Liver (tissue), 9 donors: Measurements from ENCODE around the gene SMYD2. TPM values are rescaled to one million over a fixed set of nuclear protein-coding genes. Genes with fewer than 3 reads are reported as not detected.

Experiments
- DNase-seq: peaks from one replicate; pipeline ENCODE4 v3.0.0-alpha.2; 2017; ENCODE audit warnings: low spot score
- H3K27ac ChIP-seq, 2 donors: one replicate each; pipeline ENCODE4 v1.7.0; 2013; ENCODE audit warnings: inconsistent platforms in 2 of 2, low read length in 2 of 2, control low read depth in 1 of 2, low read depth in 1 of 2, mild to moderate bottlenecking in 1 of 2
- H3K27me3 ChIP-seq, 4 donors: one replicate each; pipeline versions ENCODE4 v1.6.1 to v1.7.0; 2013; ENCODE audit warnings: low read length in 3 of 4, inconsistent platforms in 1 of 4, mild to moderate bottlenecking in 1 of 4, moderate library complexity in 1 of 4; ENCODE audit not compliant: control insufficient read depth in 4 of 4, insufficient read depth in 4 of 4
- H3K36me3 ChIP-seq, 4 donors: one replicate each; pipeline versions ENCODE4 v1.6.1 to v1.7.0; 2013; ENCODE audit warnings: low read length in 3 of 4, mild to moderate bottlenecking in 3 of 4, low read depth in 1 of 4, moderate library complexity in 1 of 4; ENCODE audit not compliant: control insufficient read depth in 4 of 4, insufficient read depth in 3 of 4
- H3K4me1 ChIP-seq, 4 donors: one replicate each; pipeline versions ENCODE4 v1.6.1 to v1.7.0; 2013; ENCODE audit warnings: low read length in 3 of 4, mild to moderate bottlenecking in 3 of 4, moderate library complexity in 1 of 4; ENCODE audit not compliant: control insufficient read depth in 4 of 4, insufficient read depth in 4 of 4
- H3K4me3 ChIP-seq, 3 donors: one replicate each; pipeline versions ENCODE4 v1.6.1 to v1.7.0; 2013; ENCODE audit warnings: low read length in 3 of 3, control low read depth in 1 of 3, low read depth in 1 of 3, mild to moderate bottlenecking in 1 of 3
- H3K9ac ChIP-seq, 2 donors: one replicate each; pipeline ENCODE4 v1.7.0; 2013; ENCODE audit warnings: low read length in 2 of 2, mild to moderate bottlenecking in 2 of 2, moderate library complexity in 2 of 2, control low read depth in 1 of 2, low read depth in 1 of 2
- H3K9me3 ChIP-seq, 4 donors: one replicate each; pipeline versions ENCODE4 v1.6.1 to v1.7.0; 2013; ENCODE audit warnings: low read length in 3 of 4; ENCODE audit not compliant: control insufficient read depth in 4 of 4
- EGR1 ChIP-seq, 2 donors: IDR thresholded peaks; 2 replicates each; pipeline ENCODE4 v1.6.1; 2016 to 2018; ENCODE audit warnings: antibody characterized with exemption in 2 of 2, low read depth in 2 of 2
- FOXA1 ChIP-seq: IDR thresholded peaks from 2 replicates; pipeline ENCODE4 v1.6.1; 2016; ENCODE audit warnings: antibody characterized with exemption
- FOXA2 ChIP-seq: IDR thresholded peaks from 2 replicates; pipeline ENCODE4 v1.6.1; 2016; ENCODE audit warnings: antibody characterized with exemption
- GABPA ChIP-seq, 2 donors: IDR thresholded peaks in 1 of 2; conservative IDR thresholded peaks in 1 of 2; 2 replicates each; pipeline ENCODE4 v1.6.1; 2016; ENCODE audit warnings: antibody characterized with exemption in 2 of 2, mild to moderate bottlenecking in 1 of 2, moderate library complexity in 1 of 2
- HNF4A ChIP-seq, 2 donors: conservative IDR thresholded peaks; 2 replicates each; pipeline ENCODE4 v1.6.1; 2016; ENCODE audit warnings: antibody characterized with exemption in 2 of 2, mild to moderate bottlenecking in 2 of 2
- HNF4G ChIP-seq: IDR thresholded peaks from 2 replicates; pipeline ENCODE4 v1.6.1; 2016; ENCODE audit warnings: antibody characterized with exemption
- JUND ChIP-seq, 2 donors: IDR thresholded peaks; 2 replicates each; pipeline ENCODE4 v1.6.1; 2016; ENCODE audit warnings: antibody characterized with exemption in 2 of 2
- NR2F2 ChIP-seq: IDR thresholded peaks from 2 replicates; pipeline ENCODE4 v1.6.1; 2016; ENCODE audit warnings: antibody characterized with exemption
- RAD21 ChIP-seq, 2 donors: IDR thresholded peaks; 2 replicates each; pipeline ENCODE4 v1.6.1; 2016; ENCODE audit warnings: antibody characterized with exemption in 2 of 2, mild to moderate bottlenecking in 2 of 2
- RXRA ChIP-seq, 2 donors: IDR thresholded peaks; 2 replicates each; pipeline ENCODE4 v1.6.1; 2017 to 2018; ENCODE audit warnings: antibody characterized with exemption in 2 of 2, mild to moderate bottlenecking in 1 of 2
- SP1 ChIP-seq: IDR thresholded peaks from 2 replicates; pipeline ENCODE4 v1.6.1; 2018; ENCODE audit warnings: antibody characterized with exemption, mild to moderate bottlenecking
- TAF1 ChIP-seq: conservative IDR thresholded peaks from 2 replicates; pipeline ENCODE4 v1.6.1; 2016; ENCODE audit warnings: antibody characterized with exemption, mild to moderate bottlenecking
- YY1 ChIP-seq: IDR thresholded peaks from 2 replicates; pipeline ENCODE4 v1.6.1; 2016; ENCODE audit warnings: antibody characterized with exemption, mild to moderate bottlenecking
- WGBS: extraction: QIAGEN DNeasy Blood & Tissue Kit; methylation state at CpG from one replicate; pipeline ENCODE4 v1.1.7; 2013; 5-methylcytosine and 5-hydroxymethylcytosine counted together
- polyA plus RNA-seq, 2 donors: library from polyadenylated mRNA; stranded (reverse) in 1 of 2; unstranded in 1 of 2; fragments of 200-250 nt in 1 of 2; fragments of >200 nt in 1 of 2; fragmentation: Nextera tagmentation in 1 of 2; extraction: Ambion mirVana in 1 of 2; gene quantifications; one replicate each; pipeline versions ENCODE4 v1.2.1 to v1.2.3, GENCODE V29; 2013 to 2015
- total RNA-seq, 2 donors: library from RNA; depleted of rRNA; stranded (reverse); fragments of >200 nt; gene quantifications; one replicate each; pipeline ENCODE4 v1.2.3, GENCODE V29; 2014
- TF ChIP-seq, protein P1 (sequence below): fragments of 150-350 bp; IDR thresholded peaks from 2 replicates; pipeline ENCODE4 v1.5.1; 2017; ENCODE audit warnings: improper control_type of control experiment, low read depth, low read length; ENCODE audit not compliant: missing input control
- TF ChIP-seq, protein P2 (sequence below): IDR thresholded peaks from 2 replicates; pipeline ENCODE4 v1.6.1; 2016; ENCODE audit warnings: antibody characterized with exemption
- TF ChIP-seq, protein P3 (sequence below): IDR thresholded peaks from 2 replicates; pipeline ENCODE4 v1.6.1; 2016; ENCODE audit warnings: antibody characterized with exemption, mild to moderate bottlenecking
- TF ChIP-seq, protein P4 (sequence below): IDR thresholded peaks from 2 replicates; pipeline ENCODE4 v1.6.1; 2016; ENCODE audit warnings: antibody characterized with exemption
- TF ChIP-seq, protein P5 (sequence below): IDR thresholded peaks from 2 replicates; pipeline ENCODE4 v1.6.1; 2016; ENCODE audit warnings: antibody characterized with exemption
- donor health status: healthy.
- donor health status: healthy.
- donor health status: healthy.
- donor health status: healthy.
- donor health status: healthy.

SMYD2 gene
- total and polyA plus RNA-seq, 4 donors, result 11.9 to 20.2 (median 17.2) TPM

DNA sequence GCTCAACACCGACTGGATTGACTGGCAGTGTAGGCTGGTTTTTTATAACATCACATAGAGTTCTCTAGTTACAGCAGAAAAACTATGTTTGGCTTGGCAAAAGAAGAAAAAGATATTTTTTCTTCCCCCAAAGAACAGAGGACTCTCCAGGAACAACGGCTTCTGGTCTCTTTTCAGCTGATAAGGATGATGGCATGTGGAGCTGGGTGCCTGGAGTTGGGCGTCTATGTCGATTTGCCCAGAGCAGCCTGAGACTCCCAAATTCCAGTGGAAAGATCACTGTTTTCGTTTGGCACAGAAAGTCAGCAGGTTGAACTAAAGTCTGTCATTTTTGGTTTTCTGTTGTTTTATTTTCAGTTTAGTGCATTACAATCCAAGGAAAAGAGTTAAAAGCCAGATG, 91.1 kb downstream of the SMYD2 start:
- WGBS, result 63% methylated on average over 5 of the region's 5 CpGs
- Histone ChIP-seq H3K36me3 (no peaks in the 10 kb centered on the region), H3K9me3 (no peaks in the 10 kb centered on the region), H3K4me3 (no peak overlapping the region), H3K4me1 (no peaks in the 10 kb centered on the region), H3K27ac (no peak overlapping the region), H3K27me3 (no peaks in the 10 kb centered on the region), H3K9ac (no peak overlapping the region)
- DNase-seq, result no peak
- TF ChIP-seq, protein P1, sequence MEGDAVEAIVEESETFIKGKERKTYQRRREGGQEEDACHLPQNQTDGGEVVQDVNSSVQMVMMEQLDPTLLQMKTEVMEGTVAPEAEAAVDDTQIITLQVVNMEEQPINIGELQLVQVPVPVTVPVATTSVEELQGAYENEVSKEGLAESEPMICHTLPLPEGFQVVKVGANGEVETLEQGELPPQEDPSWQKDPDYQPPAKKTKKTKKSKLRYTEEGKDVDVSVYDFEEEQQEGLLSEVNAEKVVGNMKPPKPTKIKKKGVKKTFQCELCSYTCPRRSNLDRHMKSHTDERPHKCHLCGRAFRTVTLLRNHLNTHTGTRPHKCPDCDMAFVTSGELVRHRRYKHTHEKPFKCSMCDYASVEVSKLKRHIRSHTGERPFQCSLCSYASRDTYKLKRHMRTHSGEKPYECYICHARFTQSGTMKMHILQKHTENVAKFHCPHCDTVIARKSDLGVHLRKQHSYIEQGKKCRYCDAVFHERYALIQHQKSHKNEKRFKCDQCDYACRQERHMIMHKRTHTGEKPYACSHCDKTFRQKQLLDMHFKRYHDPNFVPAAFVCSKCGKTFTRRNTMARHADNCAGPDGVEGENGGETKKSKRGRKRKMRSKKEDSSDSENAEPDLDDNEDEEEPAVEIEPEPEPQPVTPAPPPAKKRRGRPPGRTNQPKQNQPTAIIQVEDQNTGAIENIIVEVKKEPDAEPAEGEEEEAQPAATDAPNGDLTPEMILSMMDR, result no peak
- no peak for TF ChIP-seq TAF1
- no peak for TF ChIP-seq NR2F2
- no peak for TF ChIP-seq EGR1 (IDR thresholded peaks at IDR 0.05; ENCODE audit: low read depth in 2 of 2)
- TF ChIP-seq SP1, result no peak
- no peak for TF ChIP-seq RAD21 (IDR thresholded peaks at IDR 0.05)
- TF ChIP-seq FOXA1, result no peak
- TF ChIP-seq RXRA (IDR thresholded peaks at IDR 0.05), result no peak
- no peak for TF ChIP-seq YY1
- TF ChIP-seq GABPA (IDR thresholded peaks at IDR 0.05 in 1 of 2, conservative IDR thresholded peaks at IDR 0.05 in 1 of 2), result no peak
- TF ChIP-seq HNF4A (conservative IDR thresholded peaks at IDR 0.05), result no peak
- TF ChIP-seq HNF4G, result no peak
- no peak for TF ChIP-seq FOXA2
- no peak for TF ChIP-seq JUND (IDR thresholded peaks at IDR 0.05)
- TF ChIP-seq, protein P2, sequence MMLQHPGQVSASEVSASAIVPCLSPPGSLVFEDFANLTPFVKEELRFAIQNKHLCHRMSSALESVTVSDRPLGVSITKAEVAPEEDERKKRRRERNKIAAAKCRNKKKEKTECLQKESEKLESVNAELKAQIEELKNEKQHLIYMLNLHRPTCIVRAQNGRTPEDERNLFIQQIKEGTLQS, result no peak

DNA sequence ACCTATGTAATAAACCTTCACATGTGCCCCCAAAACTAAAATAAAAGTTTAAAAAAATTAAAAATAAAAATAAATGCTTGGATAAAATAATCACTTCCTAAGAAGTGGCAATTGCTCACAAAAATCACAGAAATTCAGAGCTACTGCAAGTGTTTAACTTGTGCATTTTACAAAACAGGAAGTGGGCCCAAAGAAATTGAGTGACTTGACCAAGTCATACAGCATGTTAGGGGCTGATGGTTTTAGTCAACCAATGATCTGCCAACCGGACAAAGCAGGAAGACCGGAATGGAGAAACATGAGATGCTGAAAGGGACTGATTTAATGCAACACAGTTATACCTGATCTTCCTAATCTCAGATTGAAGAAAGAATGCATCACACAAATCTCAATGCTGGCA, 96.5 kb downstream of the SMYD2 start:
- Histone ChIP-seq H3K27me3 (no peaks in the 10 kb centered on the region), H3K36me3 (no peaks in the 10 kb centered on the region), H3K9me3 (no peaks in the 10 kb centered on the region), H3K27ac (no peak overlapping the region), H3K4me1 (no peaks in the 10 kb centered on the region), H3K4me3 (no peak overlapping the region), H3K9ac (no peak overlapping the region)
- 97% methylated on average over 2 of the region's 2 CpGs for WGBS
- DNase-seq, result no peak
- TF ChIP-seq, protein P2, result no peak
- TF ChIP-seq YY1 (no peak), RAD21 (IDR thresholded peaks at IDR 0.05) (no peak), SP1 (no peak), HNF4G (no peak), FOXA1 (no peak), NR2F2 (no peak), HNF4A (conservative IDR thresholded peaks at IDR 0.05) (no peak), FOXA2 (no peak)
- TF ChIP-seq, protein P3, sequence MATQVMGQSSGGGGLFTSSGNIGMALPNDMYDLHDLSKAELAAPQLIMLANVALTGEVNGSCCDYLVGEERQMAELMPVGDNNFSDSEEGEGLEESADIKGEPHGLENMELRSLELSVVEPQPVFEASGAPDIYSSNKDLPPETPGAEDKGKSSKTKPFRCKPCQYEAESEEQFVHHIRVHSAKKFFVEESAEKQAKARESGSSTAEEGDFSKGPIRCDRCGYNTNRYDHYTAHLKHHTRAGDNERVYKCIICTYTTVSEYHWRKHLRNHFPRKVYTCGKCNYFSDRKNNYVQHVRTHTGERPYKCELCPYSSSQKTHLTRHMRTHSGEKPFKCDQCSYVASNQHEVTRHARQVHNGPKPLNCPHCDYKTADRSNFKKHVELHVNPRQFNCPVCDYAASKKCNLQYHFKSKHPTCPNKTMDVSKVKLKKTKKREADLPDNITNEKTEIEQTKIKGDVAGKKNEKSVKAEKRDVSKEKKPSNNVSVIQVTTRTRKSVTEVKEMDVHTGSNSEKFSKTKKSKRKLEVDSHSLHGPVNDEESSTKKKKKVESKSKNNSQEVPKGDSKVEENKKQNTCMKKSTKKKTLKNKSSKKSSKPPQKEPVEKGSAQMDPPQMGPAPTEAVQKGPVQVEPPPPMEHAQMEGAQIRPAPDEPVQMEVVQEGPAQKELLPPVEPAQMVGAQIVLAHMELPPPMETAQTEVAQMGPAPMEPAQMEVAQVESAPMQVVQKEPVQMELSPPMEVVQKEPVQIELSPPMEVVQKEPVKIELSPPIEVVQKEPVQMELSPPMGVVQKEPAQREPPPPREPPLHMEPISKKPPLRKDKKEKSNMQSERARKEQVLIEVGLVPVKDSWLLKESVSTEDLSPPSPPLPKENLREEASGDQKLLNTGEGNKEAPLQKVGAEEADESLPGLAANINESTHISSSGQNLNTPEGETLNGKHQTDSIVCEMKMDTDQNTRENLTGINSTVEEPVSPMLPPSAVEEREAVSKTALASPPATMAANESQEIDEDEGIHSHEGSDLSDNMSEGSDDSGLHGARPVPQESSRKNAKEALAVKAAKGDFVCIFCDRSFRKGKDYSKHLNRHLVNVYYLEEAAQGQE, result no peak
- TF ChIP-seq, protein P4, sequence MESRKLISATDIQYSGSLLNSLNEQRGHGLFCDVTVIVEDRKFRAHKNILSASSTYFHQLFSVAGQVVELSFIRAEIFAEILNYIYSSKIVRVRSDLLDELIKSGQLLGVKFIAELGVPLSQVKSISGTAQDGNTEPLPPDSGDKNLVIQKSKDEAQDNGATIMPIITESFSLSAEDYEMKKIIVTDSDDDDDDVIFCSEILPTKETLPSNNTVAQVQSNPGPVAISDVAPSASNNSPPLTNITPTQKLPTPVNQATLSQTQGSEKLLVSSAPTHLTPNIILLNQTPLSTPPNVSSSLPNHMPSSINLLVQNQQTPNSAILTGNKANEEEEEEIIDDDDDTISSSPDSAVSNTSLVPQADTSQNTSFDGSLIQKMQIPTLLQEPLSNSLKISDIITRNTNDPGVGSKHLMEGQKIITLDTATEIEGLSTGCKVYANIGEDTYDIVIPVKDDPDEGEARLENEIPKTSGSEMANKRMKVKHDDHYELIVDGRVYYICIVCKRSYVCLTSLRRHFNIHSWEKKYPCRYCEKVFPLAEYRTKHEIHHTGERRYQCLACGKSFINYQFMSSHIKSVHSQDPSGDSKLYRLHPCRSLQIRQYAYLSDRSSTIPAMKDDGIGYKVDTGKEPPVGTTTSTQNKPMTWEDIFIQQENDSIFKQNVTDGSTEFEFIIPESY, result no peak
- TF ChIP-seq, protein P5, sequence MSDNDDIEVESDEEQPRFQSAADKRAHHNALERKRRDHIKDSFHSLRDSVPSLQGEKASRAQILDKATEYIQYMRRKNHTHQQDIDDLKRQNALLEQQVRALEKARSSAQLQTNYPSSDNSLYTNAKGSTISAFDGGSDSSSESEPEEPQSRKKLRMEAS, result no peak
- TF ChIP-seq, protein P1, result no peak
